GM18508 (cell line): ENCODE data around the gene WWC2.

Experiments
- ATAC-seq: cut with Tn5 transposase; IDR thresholded peaks from one replicate; pipeline ENCODE4 v1.9.1; 2021; ENCODE audit warnings: moderate number of reproducible peaks; ENCODE audit not compliant: insufficient read depth, unreplicated experiment

Gene WWC2

DNA sequence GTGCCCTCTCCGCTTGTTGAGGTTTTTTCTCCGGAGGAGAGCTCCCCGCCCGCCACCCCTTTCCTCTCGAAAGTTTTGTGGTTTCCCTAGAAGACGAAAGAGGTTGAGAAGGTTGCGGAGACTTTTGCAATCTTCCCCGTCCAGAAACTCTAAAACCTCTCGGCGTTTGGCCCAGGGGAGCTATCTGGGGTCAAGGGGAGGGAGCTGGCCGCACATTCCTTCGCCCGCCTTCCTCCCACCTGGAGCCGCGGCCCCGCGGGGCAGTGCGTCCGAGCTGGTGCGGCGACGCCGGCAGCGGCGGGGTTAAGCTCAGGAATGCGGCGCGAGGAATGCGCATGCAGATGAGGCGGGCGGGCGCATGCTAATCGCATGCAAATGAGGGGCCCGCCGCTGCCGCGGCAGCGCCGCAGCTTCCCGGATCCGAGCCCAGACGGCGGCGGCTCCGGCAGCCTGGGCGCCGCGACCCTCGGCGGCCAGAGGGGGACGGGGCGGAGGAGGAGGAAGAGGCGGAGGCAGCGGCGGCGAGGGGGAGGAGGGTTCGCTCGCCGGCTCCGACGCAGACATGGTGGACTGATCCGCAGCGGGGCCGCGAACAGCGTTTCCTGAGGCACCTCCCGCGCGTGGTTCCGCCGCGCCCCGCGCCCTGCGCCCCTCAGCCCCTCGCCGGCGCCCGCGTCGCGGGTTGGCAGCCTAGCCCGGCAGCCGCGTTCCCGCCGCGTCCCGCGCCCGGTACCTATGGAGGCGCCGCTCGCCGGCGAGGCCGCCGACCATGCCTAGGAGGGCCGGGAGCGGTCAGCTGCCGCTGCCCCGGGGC is at the start of gene WWC2:
WWC2 (plus strand) TSS at position 535 of the 814 bp plus-strand sequence; CDS start at position 770, 235 bp downstream.
- ATAC-seq, result no peak

DNA sequence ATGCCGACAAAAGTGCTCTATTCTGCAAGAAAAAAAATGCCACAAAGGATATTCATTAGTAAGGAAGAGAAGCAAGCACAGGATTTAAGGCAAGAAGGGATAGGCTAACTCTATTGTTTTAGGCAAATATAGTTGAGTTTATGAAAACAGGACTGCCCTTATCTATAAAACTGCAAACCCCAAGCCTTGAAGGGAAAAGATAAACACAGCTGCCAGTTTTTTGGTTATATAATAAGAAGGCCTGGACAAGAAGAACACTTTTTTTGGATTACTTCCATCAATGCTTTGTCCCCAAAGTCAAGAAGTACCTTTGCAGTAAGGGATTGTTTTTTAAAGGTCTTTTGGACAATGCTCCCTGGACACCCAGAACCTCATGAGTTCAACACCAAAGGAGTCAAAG is 45.4 kb upstream of the WWC2 start:
- no peak for ATAC-seq

DNA sequence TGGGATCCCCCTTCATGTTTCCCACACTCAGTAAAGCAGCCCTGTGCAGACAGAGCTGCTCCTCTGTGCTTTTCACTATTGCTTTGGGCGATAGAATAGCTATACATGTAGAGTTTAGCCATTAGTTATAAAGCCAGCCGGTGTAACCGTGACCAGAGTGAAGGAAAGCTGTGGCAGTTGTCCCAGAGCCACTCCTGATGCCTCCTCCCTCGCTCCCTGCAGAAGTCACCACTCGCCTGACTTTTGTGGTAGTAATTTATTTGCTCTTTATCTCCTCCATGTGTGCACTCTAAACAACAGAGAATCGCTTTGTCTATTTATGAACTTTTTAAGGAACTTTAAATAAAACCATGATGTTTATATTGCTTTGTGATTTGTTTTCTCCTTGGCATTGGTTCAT is 41.8 kb upstream of the WWC2 start:
- ATAC-seq, result no peak

GRCh38 chr4:183059797-183060196 is 39.3 kb upstream of the WWC2 start:
- ATAC-seq, result no peak

- ATAC-seq, result no peak
Observed at GRCh38 chr4:183068502-183068901, 30.6 kb upstream of the WWC2 start.

DNA sequence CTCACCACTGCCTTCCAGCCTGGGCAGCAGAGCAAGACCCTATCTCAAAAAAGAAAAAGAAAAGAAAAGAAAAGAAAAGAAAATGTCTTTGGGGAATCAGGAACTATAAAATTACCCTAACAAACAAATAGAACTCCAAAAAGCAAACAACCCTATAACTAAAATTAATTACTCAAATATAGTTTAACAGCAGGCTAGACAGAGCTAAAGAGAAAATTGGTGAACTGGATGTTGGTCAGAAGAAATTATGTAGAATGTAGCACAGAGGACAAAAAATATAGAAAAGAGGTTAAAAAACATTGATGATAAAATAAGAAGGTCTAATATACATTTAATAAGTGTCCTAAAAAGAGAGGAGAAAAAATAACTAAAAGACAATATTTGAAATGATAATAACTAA is 27.8 kb upstream of the WWC2 start:
- no peak for ATAC-seq

- no peak for ATAC-seq
Observed at GRCh38 chr4:183072176-183072575, 26.9 kb upstream of the WWC2 start.

GRCh38 chr4:183073838-183074145 is 25.3 kb upstream of the WWC2 start:
- no peak for ATAC-seq

GRCh38 chr4:183074288-183074990 is 24.6 kb upstream of the WWC2 start:
- ATAC-seq, result no peak

- no peak for ATAC-seq
Observed at GRCh38 chr4:183078634-183079033, 20.4 kb upstream of the WWC2 start.

DNA sequence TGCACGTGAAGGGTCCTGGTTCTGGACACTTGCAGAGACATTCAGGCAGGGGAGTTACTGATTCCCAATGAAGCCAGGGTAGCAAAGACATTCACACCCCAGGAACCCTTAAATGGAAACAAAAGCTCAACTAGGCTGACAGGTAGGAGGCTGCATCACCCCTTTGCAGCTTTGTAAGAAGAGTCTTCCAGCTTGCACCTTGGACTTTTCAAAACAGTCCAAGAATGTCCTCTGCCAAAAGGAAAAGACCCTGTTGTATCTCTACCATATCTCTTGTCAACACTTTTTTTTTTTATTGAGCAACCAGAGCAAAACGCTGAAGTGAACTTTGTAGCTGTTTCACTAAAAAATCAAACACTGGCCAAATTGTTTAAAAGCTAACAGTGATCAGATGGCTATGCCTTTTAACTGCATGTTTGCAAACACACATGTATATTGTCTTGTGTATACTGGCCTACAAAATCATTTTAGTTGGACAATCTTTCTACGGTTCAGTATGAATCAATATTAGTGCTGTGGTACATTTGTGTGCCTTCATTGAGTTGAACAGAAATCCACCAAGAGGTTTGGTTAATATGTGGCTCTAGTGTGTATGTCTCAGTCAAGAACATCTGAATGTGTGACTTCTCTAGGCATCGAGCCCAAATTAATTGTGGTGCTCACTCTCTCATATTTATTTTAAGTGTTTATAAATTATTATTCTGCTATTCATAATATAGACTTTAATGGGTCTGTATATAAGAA is 18.5 kb upstream of the WWC2 start:
- ATAC-seq, result no peak

- ATAC-seq, result no peak
Observed at GRCh38 chr4:183081116-183081469, 18.0 kb upstream of the WWC2 start.

DNA sequence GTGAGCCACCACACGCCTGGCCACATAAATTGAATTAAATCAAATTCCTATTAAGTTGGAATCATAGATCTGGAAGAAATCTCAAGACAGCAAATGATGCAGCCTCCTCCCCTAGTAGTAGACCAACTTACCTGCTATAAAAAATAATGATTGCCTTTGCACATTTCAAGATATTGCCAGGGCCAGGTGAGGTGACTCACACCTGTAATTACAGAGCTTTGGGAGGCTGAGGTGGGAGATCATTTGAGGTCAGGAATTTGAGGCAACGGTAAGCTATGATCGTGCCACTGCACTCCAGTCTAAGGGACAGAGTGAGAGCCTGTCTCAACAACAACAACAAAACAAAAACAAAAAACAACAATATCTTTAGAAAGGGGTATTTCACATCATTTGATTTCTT is 17.0 kb upstream of the WWC2 start:
- no peak for ATAC-seq

GRCh38 chr4:183094393-183095198 is 4.5 kb upstream of the WWC2 start:
- ATAC-seq, result no peak

DNA sequence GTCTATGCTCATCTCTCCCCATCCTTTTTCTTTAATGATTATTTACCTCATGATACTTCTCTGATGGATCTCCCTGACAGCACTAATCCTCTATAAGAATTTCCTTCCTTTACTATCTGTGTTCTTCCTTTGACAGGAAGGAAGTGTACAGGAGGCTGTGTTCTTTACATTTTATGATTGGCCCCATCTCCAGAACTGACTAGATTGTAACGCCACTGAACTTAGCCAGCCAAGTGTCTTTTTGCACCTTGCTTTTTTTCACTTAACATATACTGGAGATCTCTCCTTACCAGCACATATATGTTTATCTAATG is 3.9 kb upstream of the WWC2 start:
- no peak for ATAC-seq

DNA sequence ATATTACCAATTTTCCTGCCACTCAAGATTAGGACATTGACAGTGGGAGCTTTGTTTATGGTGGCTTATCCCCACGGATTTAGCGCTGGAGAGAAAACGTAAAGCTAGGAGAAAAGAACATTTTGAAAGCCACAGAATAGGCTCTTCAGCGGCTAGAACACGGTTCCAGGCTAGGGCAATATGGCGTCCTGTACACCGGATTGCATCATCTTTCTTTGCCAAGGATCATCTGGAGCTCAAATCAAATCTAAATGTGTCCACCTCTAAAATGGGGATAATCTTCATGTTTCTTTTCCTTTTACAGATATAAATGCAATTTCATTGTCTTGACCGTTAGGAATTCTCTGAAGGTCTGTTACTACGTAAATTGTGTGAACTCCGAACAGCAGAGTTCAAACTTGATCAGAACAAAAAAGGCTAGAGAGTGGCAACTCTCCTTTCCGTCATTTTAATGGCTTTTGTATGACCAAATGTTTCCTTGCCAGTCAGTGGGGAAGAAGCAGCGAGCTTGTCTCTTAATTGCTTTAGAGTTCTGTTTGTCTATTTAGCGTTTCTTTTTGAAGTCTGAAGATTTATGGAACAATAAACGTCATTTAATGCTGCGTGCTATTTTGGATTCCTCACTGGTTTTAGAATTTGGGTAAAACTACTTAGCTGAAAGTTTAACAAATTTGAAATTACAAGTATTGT is 2.6 kb upstream of the WWC2 start:
- no peak for ATAC-seq

- no peak for ATAC-seq
Observed at GRCh38 chr4:183097231-183098018, 1.6 kb upstream of the WWC2 start.

GRCh38 chr4:183098019-183098722 is 886 bp upstream of the WWC2 start:
- ATAC-seq, result no peak
